Activated CD8-positive, alpha-beta memory T cell treated with anti-CD3 and anti-CD28 coated beads, Interleukin-2, amount 10 ng/mL, durations not matched to agents 7 days and 5 days (primary cell): ENCODE data around the gene SETD5. TPM values are rescaled to one million over a fixed set of nuclear protein-coding genes. Genes with fewer than 3 reads are reported as not detected.

ENCODE experiments used
- ATAC-seq: fragments of 150-1000 bp; cut with Tn5 transposase; one replicate; pipeline ENCODE4 v1.10.0; 2021; ENCODE audit warnings: moderate library complexity
- CTCF ChIA-PET: fragments of 350-600 bp; sonication (Branson Sonifier 250); formaldehyde crosslinking; loops from one replicate; lab custom pipeline; 2021; ENCODE audit warnings: antibody characterized with exemption; lab: Charles Lee
- DNase-seq: peaks from one replicate; pipeline ENCODE4 v3.0.0-alpha.2; 2020
- H3K27ac Mint-ChIP-seq: one replicate; pipeline ENCODE4 v1.8.0; 2021; ENCODE audit warnings: mild to moderate bottlenecking, mixed read lengths
- H3K27me3 Mint-ChIP-seq: one replicate; pipeline ENCODE4 v1.8.0; 2021; ENCODE audit warnings: mixed read lengths
- H3K36me3 Mint-ChIP-seq: one replicate; pipeline ENCODE4 v1.8.0; 2021; ENCODE audit warnings: mild to moderate bottlenecking, mixed read lengths
- H3K4me1 Mint-ChIP-seq: one replicate; pipeline ENCODE4 v1.8.0; 2021; ENCODE audit warnings: mixed read lengths
- H3K4me3 Mint-ChIP-seq: one replicate; pipeline ENCODE4 v1.8.0; 2021; ENCODE audit warnings: mild to moderate bottlenecking, moderate library complexity, mixed read lengths
- H3K9me3 Mint-ChIP-seq: one replicate; pipeline ENCODE4 v1.8.0; 2022; ENCODE audit warnings: low read depth, mixed read lengths
- total RNA-seq, 2 experiments: library from RNA; stranded (reverse); gene quantifications; one replicate each; pipeline ENCODE4 v1.2.3, GENCODE V29; 2021

The SETD5 gene
- total RNA-seq, 2 experiments from 2014 or later = 136 to 147 TPM

GRCh38 chr3:9422712-9423424 lies 25.5 kb downstream of the SETD5 start:
- CTCF ChIA-PET = interaction anchor here (1.9 kb wide), 1 partner anchor 69 kb away, joined by 6 read pairs; no protein-coding TSS in a partner anchor
- Mint-ChIP-seq H3K27ac (peak overlapping the region; percentile 76), H3K4me3 (no peak overlapping the region), H3K4me1 (peaks cover 45% of the 10 kb centered on the region), H3K36me3 (peaks cover 24% of the 10 kb centered on the region), H3K27me3 (no peaks in the 10 kb centered on the region), H3K9me3 (no peaks in the 10 kb centered on the region)
- DNase-seq = no peak
- peak; percentile 52 for ATAC-seq

GRCh38 chr3:9428411-9428810 lies 31.0 kb downstream of the SETD5 start:
- DNase-seq (no peak), ATAC-seq (no peak)
- H3K4me3 Mint-ChIP-seq = no peak overlapping the region
- no peaks in the 10 kb centered on the region for H3K9me3 Mint-ChIP-seq
- CTCF ChIA-PET = no interaction called here
- H3K4me1 Mint-ChIP-seq = peaks cover 15% of the 10 kb centered on the region
- no peaks in the 10 kb centered on the region for H3K27me3 Mint-ChIP-seq
- H3K27ac Mint-ChIP-seq = no peak overlapping the region
- H3K36me3 Mint-ChIP-seq = peaks cover 48% of the 10 kb centered on the region

- Mint-ChIP-seq H3K4me3 (no peak overlapping the region), H3K36me3 (peaks cover 65% of the 10 kb centered on the region), H3K27me3 (no peaks in the 10 kb centered on the region), H3K27ac (no peak overlapping the region), H3K9me3 (no peaks in the 10 kb centered on the region), H3K4me1 (peaks cover 3% of the 10 kb centered on the region)
- ATAC-seq (no peak), DNase-seq (no peak)
- CTCF ChIA-PET = interaction anchor here (1.1 kb wide), 1 partner anchor 25 kb away, joined by 3 read pairs; no protein-coding TSS in a partner anchor
Measured at GRCh38 chr3:9430733-9431132, 33.3 kb downstream of the SETD5 start.

GRCh38 chr3:9433627-9434521 lies 36.5 kb downstream of the SETD5 start:
- Mint-ChIP-seq H3K27me3 (no peaks in the 10 kb centered on the region), H3K9me3 (no peaks in the 10 kb centered on the region), H3K36me3 (peaks cover 62% of the 10 kb centered on the region), H3K4me3 (no peak overlapping the region), H3K4me1 (no peaks in the 10 kb centered on the region), H3K27ac (no peak overlapping the region)
- ATAC-seq (no peak), DNase-seq (no peak)
- CTCF ChIA-PET = interaction anchor here (1.2 kb wide), 1 partner anchor 81 kb away, joined by 4 read pairs; no protein-coding TSS in a partner anchor

GRCh38 chr3:9435316-9435715 lies 37.9 kb downstream of the SETD5 start:
- H3K27me3 Mint-ChIP-seq = no peaks in the 10 kb centered on the region
- DNase-seq (no peak), ATAC-seq (no peak)
- no peaks in the 10 kb centered on the region for H3K4me1 Mint-ChIP-seq
- peaks cover 61% of the 10 kb centered on the region for H3K36me3 Mint-ChIP-seq
- CTCF ChIA-PET = interaction anchor here (1.2 kb wide), 2 partner anchors 43 to 82 kb away, joined by 3 to 4 read pairs; no protein-coding TSS in a partner anchor
- H3K27ac Mint-ChIP-seq = no peak overlapping the region
- H3K9me3 Mint-ChIP-seq = no peaks in the 10 kb centered on the region
- no peak overlapping the region for H3K4me3 Mint-ChIP-seq

GRCh38 chr3:9439331-9439730 lies 41.9 kb downstream of the SETD5 start:
- Mint-ChIP-seq H3K4me1 (no peaks in the 10 kb centered on the region), H3K36me3 (peaks cover 58% of the 10 kb centered on the region), H3K27ac (no peak overlapping the region), H3K27me3 (no peaks in the 10 kb centered on the region), H3K9me3 (no peaks in the 10 kb centered on the region), H3K4me3 (no peak overlapping the region)
- no peak for DNase-seq
- CTCF ChIA-PET = no interaction called here
- no peak for ATAC-seq

- CTCF ChIA-PET = interaction anchor here (0.7 kb wide), 1 partner anchor 285 kb away, joined by 3 read pairs; no protein-coding TSS in a partner anchor
Measured at GRCh38 chr3:9441501-9442221, 44.2 kb downstream of the SETD5 start.

GRCh38 chr3:9448071-9448470 lies 50.7 kb downstream of the SETD5 start:
- DNase-seq (no peak), ATAC-seq (no peak)
- Mint-ChIP-seq H3K4me1 (peaks cover 36% of the 10 kb centered on the region), H3K27ac (peak overlapping the region; percentile 39), H3K9me3 (no peaks in the 10 kb centered on the region), H3K4me3 (no peak overlapping the region), H3K36me3 (peaks cover 63% of the 10 kb centered on the region), H3K27me3 (no peaks in the 10 kb centered on the region)
- CTCF ChIA-PET = no interaction called here

More at GRCh38 chr3:9441501-9442221, 44.2 kb downstream of the SETD5 start:
- Mint-ChIP-seq H3K36me3 (peaks cover 56% of the 10 kb centered on the region), H3K9me3 (no peaks in the 10 kb centered on the region), H3K4me3 (no peak overlapping the region), H3K27me3 (no peaks in the 10 kb centered on the region), H3K27ac (no peak overlapping the region), H3K4me1 (no peaks in the 10 kb centered on the region)
- ATAC-seq = no peak
- no peak for DNase-seq

GRCh38 chr3:9448643-9449042 lies 51.2 kb downstream of the SETD5 start:
- CTCF ChIA-PET = no interaction called here
- Mint-ChIP-seq H3K36me3 (peaks cover 65% of the 10 kb centered on the region), H3K27ac (peak overlapping the region; percentile 12), H3K4me3 (no peak overlapping the region), H3K4me1 (peaks cover 37% of the 10 kb centered on the region), H3K9me3 (no peaks in the 10 kb centered on the region), H3K27me3 (no peaks in the 10 kb centered on the region)
- no peak for ATAC-seq
- no peak for DNase-seq

GRCh38 chr3:9450126-9450525 lies 52.7 kb downstream of the SETD5 start:
- H3K4me1 Mint-ChIP-seq = peaks cover 37% of the 10 kb centered on the region
- no peaks in the 10 kb centered on the region for H3K27me3 Mint-ChIP-seq
- H3K27ac Mint-ChIP-seq = peak overlapping the region; percentile 3
- ATAC-seq = no peak
- H3K9me3 Mint-ChIP-seq = no peaks in the 10 kb centered on the region
- peaks cover 62% of the 10 kb centered on the region for H3K36me3 Mint-ChIP-seq
- CTCF ChIA-PET = interaction anchor here (3.2 kb wide), 1 partner anchor 97 kb away, joined by 15 read pairs; no protein-coding TSS in a partner anchor
- no peak overlapping the region for H3K4me3 Mint-ChIP-seq
- no peak for DNase-seq

- Mint-ChIP-seq H3K27ac (peak overlapping the region; percentile 36), H3K4me3 (no peak overlapping the region), H3K27me3 (no peaks in the 10 kb centered on the region), H3K9me3 (no peaks in the 10 kb centered on the region), H3K36me3 (peaks cover 60% of the 10 kb centered on the region), H3K4me1 (peaks cover 37% of the 10 kb centered on the region)
- CTCF ChIA-PET = interaction anchor here (3.2 kb wide), 1 partner anchor 98 kb away, joined by 15 read pairs; no protein-coding TSS in a partner anchor
- ATAC-seq = peak; percentile 29
- no peak for DNase-seq
Measured at GRCh38 chr3:9450991-9451390, 53.6 kb downstream of the SETD5 start.

- CTCF ChIA-PET = interaction anchor here (0.7 to 3.2 kb wide), 4 partner anchors 12 to 100 kb away, joined by 4 to 15 read pairs (median 8); partner anchors contain the start of gene THUMPD3
- Mint-ChIP-seq H3K4me1 (peaks cover 37% of the 10 kb centered on the region), H3K9me3 (no peaks in the 10 kb centered on the region), H3K27me3 (no peaks in the 10 kb centered on the region), H3K4me3 (peak overlapping the region; percentile 51), H3K36me3 (peaks cover 49% of the 10 kb centered on the region), H3K27ac (peak overlapping the region; percentile 91)
- ATAC-seq (peak; percentile 83), DNase-seq (no peak)
Measured at GRCh38 chr3:9452417-9452816, 55.0 kb downstream of the SETD5 start.
